Activated CD4-positive, CD25-positive, alpha-beta regulatory T cell treated with anti-CD3 and anti-CD28 coated beads, Interleukin-2, amount 50 U/mL, for 16 hours (primary cell): Measurements from ENCODE around the gene MAGEF1.

Experiments used
- DNase-seq: peaks from one replicate; pipeline ENCODE4 v3.0.0-alpha.2; 2020; ENCODE audit warnings: low read depth, low spot score

Gene MAGEF1

GRCh38 chr3:184725176-184725719, 13.4 kb upstream of the MAGEF1 start:
- DNase-seq = no peak

- no peak for DNase-seq
Measured at GRCh38 chr3:184724699-184725098, 12.8 kb upstream of the MAGEF1 start.

- no peak for DNase-seq
Measured at GRCh38 chr3:184719709-184720108, 7.8 kb upstream of the MAGEF1 start.

- DNase-seq = no peak
Measured at GRCh38 chr3:184718431-184718830, 6.6 kb upstream of the MAGEF1 start.

- no peak for DNase-seq
Measured at GRCh38 chr3:184717399-184717983, 5.6 kb upstream of the MAGEF1 start.

- no peak for DNase-seq
Measured at GRCh38 chr3:184716622-184717398, 4.9 kb upstream of the MAGEF1 start.

GRCh38 chr3:184715943-184716621, 4.2 kb upstream of the MAGEF1 start:
- no peak for DNase-seq

GRCh38 chr3:184713521-184713920, 1.7 kb upstream of the MAGEF1 start:
- no peak for DNase-seq

GRCh38 chr3:184713040-184713355, 1.1 kb upstream of the MAGEF1 start:
- DNase-seq = no peak

- no peak for DNase-seq
Measured at GRCh38 chr3:184712248-184713039, 580 bp upstream of the MAGEF1 start.

GRCh38 chr3:184710870-184711492, 883 bp downstream of the MAGEF1 start:
- DNase-seq = no peak

GRCh38 chr3:184703657-184704056, 8.2 kb downstream of the MAGEF1 start:
- no peak for DNase-seq

- no peak for DNase-seq
Measured at GRCh38 chr3:184700759-184701158, 11.1 kb downstream of the MAGEF1 start.

GRCh38 chr3:184697845-184698244, 14.0 kb downstream of the MAGEF1 start:
- no peak for DNase-seq

GRCh38 chr3:184696697-184697096, 15.2 kb downstream of the MAGEF1 start:
- no peak for DNase-seq

GRCh38 chr3:184694716-184695115, 17.1 kb downstream of the MAGEF1 start:
- DNase-seq = no peak

- DNase-seq = no peak
Measured at GRCh38 chr3:184694133-184694665, 17.7 kb downstream of the MAGEF1 start.

GRCh38 chr3:184693011-184693975, 18.6 kb downstream of the MAGEF1 start:
- DNase-seq = no peak

- DNase-seq = no peak
Measured at GRCh38 chr3:184691397-184692231, 20.2 kb downstream of the MAGEF1 start.
